BLaER1 (cell line): ENCODE measurements around the gene TNFRSF17.
"Not testable (repeated sequence)": the region's sequence is repeated elsewhere in the genome, so short reads cannot be mapped to it uniquely, and the experiment has no call there.

Experiments
- H3K27ac ChIP-seq: shearing (Covaris generic); formaldehyde crosslinking; 2 replicates; pipeline ENCODE4 v1.8.1; 2022
- H3K27me3 ChIP-seq: shearing (Covaris generic); formaldehyde crosslinking; 2 replicates; pipeline ENCODE4 v1.8.1; 2022
- H3K36me3 ChIP-seq: shearing (Covaris generic); formaldehyde crosslinking; 2 replicates; pipeline ENCODE4 v1.8.1; 2022
- H3K4me1 ChIP-seq: shearing (Covaris generic); formaldehyde crosslinking; 2 replicates; pipeline ENCODE4 v1.8.1; 2022
- H3K4me2 ChIP-seq: shearing (Covaris generic); formaldehyde crosslinking; 2 replicates; pipeline ENCODE4 v1.8.1; 2022
- H3K4me3 ChIP-seq: shearing (Covaris generic); formaldehyde crosslinking; 2 replicates; pipeline ENCODE4 v1.8.1; 2022
- H3K9ac ChIP-seq: shearing (Covaris generic); formaldehyde crosslinking; 2 replicates; pipeline ENCODE4 v1.8.1; 2022
- H3K9me3 ChIP-seq: shearing (Covaris generic); formaldehyde crosslinking; 2 replicates; pipeline ENCODE4 v1.8.1; 2022
- H4K20me1 ChIP-seq: shearing (Covaris generic); formaldehyde crosslinking; 2 replicates; pipeline ENCODE4 v1.8.1; 2022
- Cebpa-rat ChIP-seq: shearing (Covaris generic); IDR thresholded peaks from 2 replicates; pipeline ENCODE4 v1.8.1; 2022

TNFRSF17 gene

GRCh38 chr16:11964761-11965551 lies at the start of gene TNFRSF17:
Gene TNFRSF17 (plus strand): TSS chr16:11965210. CDS start chr16:11965325, 115 bp downstream.
- Histone ChIP-seq H3K9ac (peak within 1 kb of the TSS; percentile 57; the same call in 1 of the 2 replicates), H3K27ac (peak within 1 kb of the TSS; percentile 43)

GRCh38 chr16:11915644-11916523 lies 49.1 kb upstream of the TNFRSF17 start, which contains the start of gene GSPT1:
Gene GSPT1 (minus strand): TSS chr16:11915956. CDS start chr16:11915720, 236 bp downstream.
- peaks cover 5% of the 10 kb centered on the region; the same call in 1 of the 2 replicates for H3K36me3 ChIP-seq
- H3K4me2 ChIP-seq = peak within 1 kb of the TSS; percentile 92
- no peak for TF ChIP-seq Cebpa-rat
- peak within 1 kb of the TSS; percentile 96 for H3K9ac ChIP-seq
- H3K4me3 ChIP-seq = peak within 1 kb of the TSS; percentile 98
- no peaks in the 10 kb centered on the region for H3K9me3 ChIP-seq
- H4K20me1 ChIP-seq = peaks cover 46% of the 10 kb centered on the region
- H3K27ac ChIP-seq = peak within 1 kb of the TSS; percentile 94
- no peaks in the 10 kb centered on the region for H3K27me3 ChIP-seq
- peaks cover 38% of the 10 kb centered on the region for H3K4me1 ChIP-seq

More at GRCh38 chr16:11964761-11965551, at the start of gene TNFRSF17:
- Histone ChIP-seq H3K4me1 (peaks cover 49% of the 10 kb centered on the region), H3K9me3 (no peaks in the 10 kb centered on the region), H3K36me3 (no peaks in the 10 kb centered on the region), H3K27me3 (no peaks in the 10 kb centered on the region), H3K4me3 (no peak within 1 kb of the TSS; the same call in 1 of the 2 replicates), H4K20me1 (no peaks in the 10 kb centered on the region), H3K4me2 (peak within 1 kb of the TSS; percentile 84)
- no peak for TF ChIP-seq Cebpa-rat

GRCh38 chr16:11916524-11917285 lies 48.3 kb upstream of the TNFRSF17 start:
- peak overlapping the region; percentile 61 for H3K9ac ChIP-seq

GRCh38 chr16:11924046-11924445 lies 41.0 kb upstream of the TNFRSF17 start:
- not testable (repeated sequence) for H3K9me3 ChIP-seq, H4K20me1 ChIP-seq, H3K4me1 ChIP-seq, H3K4me2 ChIP-seq, H3K27ac ChIP-seq, H3K4me3 ChIP-seq, H3K27me3 ChIP-seq, H3K9ac ChIP-seq, H3K36me3 ChIP-seq

More at GRCh38 chr16:11916524-11917285, 48.3 kb upstream of the TNFRSF17 start:
- Histone ChIP-seq H3K9me3 (no peaks in the 10 kb centered on the region), H3K4me2 (peak overlapping the region; percentile 92), H3K4me3 (peak overlapping the region; percentile 98), H3K36me3 (no peaks in the 10 kb centered on the region; the same call in 1 of the 2 replicates), H4K20me1 (peaks cover 38% of the 10 kb centered on the region), H3K27me3 (no peaks in the 10 kb centered on the region), H3K4me1 (peaks cover 30% of the 10 kb centered on the region), H3K27ac (peak overlapping the region; percentile 62)
- TF ChIP-seq Cebpa-rat = no peak

GRCh38 chr16:11927350-11927749 lies 37.7 kb upstream of the TNFRSF17 start:
- not testable (repeated sequence) for H3K27me3 ChIP-seq, H3K9me3 ChIP-seq, H3K27ac ChIP-seq, H3K4me3 ChIP-seq, H3K36me3 ChIP-seq, H3K9ac ChIP-seq, H4K20me1 ChIP-seq, H3K4me1 ChIP-seq, H3K4me2 ChIP-seq

- not testable (repeated sequence) for H3K4me3 ChIP-seq, H3K27me3 ChIP-seq, H3K36me3 ChIP-seq, H3K9me3 ChIP-seq, H3K4me2 ChIP-seq, H3K9ac ChIP-seq, H4K20me1 ChIP-seq, H3K27ac ChIP-seq
- H3K4me1 ChIP-seq = peaks cover 27% of the 10 kb centered on the region
Measured at GRCh38 chr16:11941945-11942344, 23.1 kb upstream of the TNFRSF17 start, which contains the start of gene NPIPB2. Gene NPIPB2 (minus strand): TSS chr16:11942045. CDS start chr16:11942045, 0 bp downstream.

- no peaks in the 10 kb centered on the region for H3K27me3 ChIP-seq
- H3K27ac ChIP-seq = no peak overlapping the region
- H4K20me1 ChIP-seq = no peaks in the 10 kb centered on the region
- H3K4me2 ChIP-seq = no peak overlapping the region
- peaks cover 35% of the 10 kb centered on the region for H3K4me1 ChIP-seq
- no peak for TF ChIP-seq Cebpa-rat
- H3K4me3 ChIP-seq = no peak overlapping the region
- no peaks in the 10 kb centered on the region for H3K9me3 ChIP-seq
- no peaks in the 10 kb centered on the region for H3K36me3 ChIP-seq
- no peak overlapping the region for H3K9ac ChIP-seq
Measured at GRCh38 chr16:11946433-11946832, 18.6 kb upstream of the TNFRSF17 start.

GRCh38 chr16:11948819-11949218 lies 16.2 kb upstream of the TNFRSF17 start:
- no peaks in the 10 kb centered on the region for H3K36me3 ChIP-seq
- no peak for TF ChIP-seq Cebpa-rat
- H3K4me3 ChIP-seq = no peak overlapping the region
- no peaks in the 10 kb centered on the region for H3K9me3 ChIP-seq
- H3K27me3 ChIP-seq = no peaks in the 10 kb centered on the region
- H3K4me2 ChIP-seq = no peak overlapping the region
- no peak overlapping the region for H3K27ac ChIP-seq
- no peak overlapping the region for H3K9ac ChIP-seq
- peaks cover 32% of the 10 kb centered on the region for H3K4me1 ChIP-seq
- no peaks in the 10 kb centered on the region for H4K20me1 ChIP-seq

- Histone ChIP-seq H3K4me2 (peak overlapping the region; percentile 17), H3K36me3 (no peaks in the 10 kb centered on the region), H3K9ac (no peak overlapping the region), H3K27me3 (no peaks in the 10 kb centered on the region), H3K4me1 (peaks cover 32% of the 10 kb centered on the region), H3K4me3 (no peak overlapping the region), H3K27ac (no peak overlapping the region), H3K9me3 (no peaks in the 10 kb centered on the region), H4K20me1 (no peaks in the 10 kb centered on the region)
- no peak for TF ChIP-seq Cebpa-rat
Measured at GRCh38 chr16:11949527-11949926, 15.5 kb upstream of the TNFRSF17 start.
